ENCODE data around the gene TNS3.
"Not testable (repeated sequence)": the region's sequence is repeated elsewhere in the genome, so short reads cannot be mapped to it uniquely, and the experiment has no call there.

TNS3 gene

DNA sequence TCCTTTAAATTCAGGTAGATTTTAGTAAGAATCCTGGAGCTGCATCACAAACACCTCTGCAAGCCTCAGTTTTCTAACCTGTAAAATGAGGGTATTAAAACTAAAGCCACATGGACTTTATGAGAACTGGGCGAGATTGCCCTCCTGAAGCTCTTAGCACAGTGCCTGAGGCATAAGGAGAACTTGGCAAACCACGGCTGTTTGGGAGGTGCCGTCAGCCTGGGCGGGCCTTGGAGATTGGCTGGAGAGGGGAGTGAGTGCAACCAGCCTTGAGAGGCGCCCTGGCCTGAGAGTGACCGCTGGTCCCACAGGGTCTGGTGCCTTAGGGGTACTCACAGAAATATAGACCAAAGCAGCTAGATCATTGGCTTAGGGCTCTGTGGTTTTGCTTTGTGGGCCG is 5.4 kb upstream of the TNS3 start:
- H3K4me3 ChIP-seq (ENCODE audit: low read depth, low read length), result no peak overlapping the region
- in situ Hi-C loops (cut with HindIII; ENCODE audit: low sequenced_read_pairs), result no loop called here
- DNase-seq (ENCODE audit: low read depth, low spot score), result no peak
- TF ChIP-seq CTCF (IDR thresholded peaks at IDR 0.05; ENCODE audit: low read depth, low read length), result no peak

- no peak for TF ChIP-seq CTCF (IDR thresholded peaks at IDR 0.05; ENCODE audit: low read depth, low read length)
- in situ Hi-C loops (cut with HindIII; ENCODE audit: low sequenced_read_pairs), result no loop called here
- no peak for DNase-seq (ENCODE audit: low read depth, low spot score)
- H3K4me3 ChIP-seq (ENCODE audit: low read depth, low read length), result no peak overlapping the region
Measured at GRCh38 chr7:47586925-47587324, 5.0 kb upstream of the TNS3 start.

GRCh38 chr7:47586161-47586670 is 4.3 kb upstream of the TNS3 start:
- DNase-seq (ENCODE audit: low read depth, low spot score); in situ Hi-C loops (cut with HindIII; ENCODE audit: low sequenced_read_pairs); H3K4me3 ChIP-seq (ENCODE audit: low read depth, low read length): not testable (repeated sequence)

DNA sequence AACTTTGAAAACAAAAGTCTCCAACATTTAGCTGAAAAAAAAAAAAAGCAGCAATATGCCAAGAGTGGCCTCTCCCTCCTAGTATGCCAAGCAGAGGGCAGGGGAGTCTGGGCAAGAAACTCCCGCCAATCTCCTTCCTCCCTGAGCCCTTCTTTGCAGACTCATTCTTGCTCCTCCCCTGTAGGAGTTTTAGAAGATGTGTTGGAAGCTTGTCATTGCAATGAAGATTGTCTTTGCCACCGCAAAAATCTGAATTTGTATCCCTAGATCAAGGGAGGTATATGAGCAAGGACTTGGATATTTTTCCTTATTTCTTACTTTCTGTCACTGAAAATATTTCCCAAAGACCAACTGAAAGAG is 2.6 kb upstream of the TNS3 start:
- in situ Hi-C loops (cut with HindIII; ENCODE audit: low sequenced_read_pairs), result no loop called here
- DNase-seq (ENCODE audit: low read depth, low spot score), result no peak
- no peak overlapping the region for H3K4me3 ChIP-seq (ENCODE audit: low read depth, low read length)
- TF ChIP-seq CTCF (IDR thresholded peaks at IDR 0.05; ENCODE audit: low read depth, low read length), result no peak

- no peak overlapping the region for H3K4me3 ChIP-seq (ENCODE audit: low read depth, low read length)
- in situ Hi-C loops (cut with HindIII; ENCODE audit: low sequenced_read_pairs), result no loop called here
- DNase-seq (ENCODE audit: low read depth, low spot score), result no peak
- TF ChIP-seq CTCF (IDR thresholded peaks at IDR 0.05; ENCODE audit: low read depth, low read length), result no peak
Measured at GRCh38 chr7:47583739-47584535, 2.0 kb upstream of the TNS3 start.

DNA sequence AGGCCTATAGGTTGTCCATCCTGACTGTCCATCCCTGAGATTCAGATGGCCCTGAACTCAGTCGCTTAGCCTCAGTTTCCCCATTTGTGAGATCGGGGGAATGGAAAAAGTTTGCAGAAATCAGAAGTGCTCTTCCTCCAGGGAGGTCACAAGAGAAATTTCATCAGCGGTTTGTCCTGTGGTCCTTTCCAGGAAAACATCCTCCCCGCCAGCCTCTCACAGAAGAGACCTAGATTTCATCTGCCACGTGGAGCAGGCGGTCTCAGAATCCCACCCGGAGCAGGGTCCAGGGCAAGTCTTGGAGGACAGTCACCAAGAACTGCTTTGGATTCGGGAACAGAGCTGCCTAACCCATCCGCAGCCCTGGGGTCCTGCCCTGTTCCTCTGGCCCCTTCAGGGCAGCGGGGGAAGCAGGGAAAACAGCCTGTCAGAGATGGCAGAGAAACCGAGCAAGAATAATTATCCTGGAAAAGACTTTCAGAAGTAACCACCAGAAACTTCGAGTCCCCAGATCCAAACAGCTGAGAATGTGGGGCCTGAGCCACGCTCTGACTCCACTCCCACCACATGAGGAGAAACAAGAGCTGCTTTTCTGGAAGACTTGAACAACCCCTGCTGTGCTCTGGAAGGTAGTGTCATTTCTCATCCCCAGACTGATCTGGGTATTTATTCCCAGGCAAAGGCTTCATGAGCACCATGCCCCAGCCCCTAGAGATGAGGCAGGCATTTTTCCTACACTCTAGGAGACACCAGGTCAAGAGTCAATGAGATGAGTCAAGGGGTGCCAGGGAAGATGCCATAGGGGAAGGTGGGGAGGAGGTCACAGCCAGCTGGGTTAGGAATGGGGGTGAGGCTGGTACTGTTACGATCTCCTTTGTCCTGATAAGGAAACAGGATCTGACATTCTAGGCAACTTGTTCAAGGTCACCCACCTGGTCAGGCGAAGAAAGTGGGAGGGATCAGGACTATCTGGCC is 1.1 kb upstream of the TNS3 start:
- no peak overlapping the region for H3K4me3 ChIP-seq (ENCODE audit: low read depth, low read length)
- peak; percentile 77 for DNase-seq (ENCODE audit: low read depth, low spot score)
- TF ChIP-seq CTCF (IDR thresholded peaks at IDR 0.05; ENCODE audit: low read depth, low read length), result no peak
- in situ Hi-C loops (cut with HindIII; ENCODE audit: low sequenced_read_pairs), result no loop called here

DNA sequence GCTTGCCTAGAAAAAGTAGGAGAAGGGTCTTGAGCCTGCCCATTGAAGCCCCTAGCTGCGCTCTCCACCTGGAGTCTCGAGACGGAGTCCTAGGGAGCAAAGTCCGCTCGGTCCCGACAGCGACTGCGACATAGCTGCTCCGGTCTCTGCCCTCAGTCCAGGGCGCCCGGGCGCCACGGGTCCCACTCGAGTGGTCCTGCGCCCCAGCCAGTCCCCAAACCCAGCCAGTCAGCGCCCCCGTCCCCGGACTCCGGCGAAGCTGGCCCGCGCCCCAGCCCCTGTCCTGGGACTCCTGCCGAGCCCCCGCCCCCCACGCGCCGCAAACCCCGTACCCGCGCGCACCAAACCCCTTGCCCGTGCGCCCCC is 490 bp downstream of the TNS3 start:
- H3K4me3 ChIP-seq (ENCODE audit: low read depth, low read length), result peak overlapping the region; percentile 80
- no peak for DNase-seq (ENCODE audit: low read depth, low spot score)
- in situ Hi-C loops (cut with HindIII; ENCODE audit: low sequenced_read_pairs), result no loop called here
- TF ChIP-seq CTCF (IDR thresholded peaks at IDR 0.05; ENCODE audit: low read depth, low read length), result no peak
